Kidney tubule cell (primary cell): Measurements from ENCODE around the gene VNN1.
"Not testable (repeated sequence)": the region's sequence is repeated elsewhere in the genome, so short reads cannot be mapped to it uniquely, and the experiment has no call there.

Source experiments
- DNase-seq: peaks from one replicate; pipeline ENCODE4 v3.0.0-alpha.2; 2018; ENCODE audit warnings: low spot score

VNN1 gene

DNA sequence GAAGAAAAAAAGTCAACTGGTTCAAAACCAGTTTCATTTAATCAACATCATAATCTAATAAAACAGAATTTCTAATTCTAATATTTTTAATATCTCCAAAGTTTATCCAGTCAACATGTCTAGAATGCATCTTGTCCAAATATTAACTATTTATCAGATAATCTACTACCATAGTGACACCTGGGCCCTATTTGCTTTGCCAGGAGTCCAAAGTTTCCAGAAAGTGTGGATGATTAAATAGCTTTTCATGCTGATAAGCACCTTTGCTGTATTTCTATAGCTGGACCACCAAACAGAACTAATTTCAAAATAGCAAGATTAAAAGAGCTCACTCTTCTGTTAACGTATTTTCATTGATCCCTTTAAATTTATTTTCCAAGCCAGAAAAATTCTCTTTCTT, 42.6 kb downstream of the VNN1 start:
- DNase-seq, result no peak

DNA sequence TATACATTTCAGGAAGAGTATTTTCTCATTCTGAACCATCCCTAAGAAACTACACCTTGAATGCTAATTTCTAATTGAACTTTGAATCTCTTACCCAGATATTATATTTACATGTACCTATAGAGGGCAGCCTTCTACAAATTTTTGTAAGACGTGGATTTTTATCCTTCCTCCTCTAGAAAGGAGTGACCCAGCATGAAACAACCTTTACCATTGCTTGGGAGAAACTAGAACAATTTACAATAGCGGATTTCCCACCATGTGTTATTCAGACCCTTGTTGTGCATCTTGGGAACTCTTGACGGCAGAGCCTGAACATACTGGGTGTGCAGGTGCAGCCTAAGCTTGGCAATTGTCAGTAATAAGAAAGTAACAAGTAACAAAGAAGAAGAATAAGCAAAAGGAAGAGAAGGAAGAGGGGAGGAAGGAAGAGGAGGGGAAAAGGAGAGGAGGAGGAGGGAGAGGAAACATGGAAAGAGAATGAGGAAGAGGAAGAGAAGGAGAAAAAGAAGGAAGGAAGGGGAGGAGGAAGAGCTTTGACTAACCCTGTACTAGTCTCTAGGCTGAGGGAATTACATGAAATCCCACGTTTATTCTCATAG, 44.1 kb downstream of the VNN1 start:
- peak; percentile 77 for DNase-seq

DNA sequence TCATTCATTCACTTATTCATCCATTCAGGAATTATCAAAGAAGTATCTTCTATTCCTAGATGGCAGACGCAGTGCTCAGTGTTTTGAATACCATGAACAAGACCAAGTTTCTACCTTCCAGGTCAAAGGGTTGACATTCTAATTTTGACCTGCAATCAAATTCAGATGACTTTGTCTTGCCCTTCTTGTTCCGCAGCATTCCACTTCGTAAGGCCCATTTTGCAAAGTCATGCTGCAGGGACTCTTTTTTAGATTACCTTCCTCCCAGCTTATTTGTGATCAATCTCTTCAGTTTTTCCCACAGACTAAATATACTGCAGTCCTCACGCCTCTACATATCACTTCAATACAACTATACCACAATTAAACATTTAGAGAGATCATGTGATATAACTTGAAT, 47.7 kb downstream of the VNN1 start:
- no peak for DNase-seq

GRCh38 chr6:132664309-132665034, 49.4 kb downstream of the VNN1 start:
- DNase-seq, result peak; percentile 20

GRCh38 chr6:132663661-132664060, 50.2 kb downstream of the VNN1 start:
- DNase-seq, result no peak

- no peak for DNase-seq
These were observed 51.9 kb downstream of the VNN1 start for GRCh38 chr6:132661906-132662305.

DNA sequence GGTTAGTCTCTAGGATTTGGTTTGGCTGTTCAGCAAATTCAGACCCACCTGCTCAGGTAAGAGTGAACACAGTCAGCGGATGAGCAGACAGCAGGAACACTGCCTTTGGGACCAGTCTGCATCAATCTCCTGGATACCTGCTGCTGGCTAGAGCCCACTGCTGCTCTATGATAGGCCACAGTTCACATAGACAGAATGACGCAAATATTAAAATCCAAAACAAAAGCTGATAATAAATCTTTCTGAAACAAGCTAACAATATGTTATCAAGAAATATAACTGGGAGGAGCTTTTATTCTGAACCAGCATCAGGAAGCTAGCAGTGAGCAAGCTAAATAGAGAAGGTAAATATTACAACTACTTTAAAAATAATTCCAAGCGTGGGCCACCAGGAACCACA, 54.8 kb downstream of the VNN1 start, which contains the start of gene TAAR1:
TAAR1 (minus strand) TSS at position 101 of the 400 bp plus-strand sequence. CDS start 13,179 bp downstream, outside the sequence.
- DNase-seq, result no peak

DNA sequence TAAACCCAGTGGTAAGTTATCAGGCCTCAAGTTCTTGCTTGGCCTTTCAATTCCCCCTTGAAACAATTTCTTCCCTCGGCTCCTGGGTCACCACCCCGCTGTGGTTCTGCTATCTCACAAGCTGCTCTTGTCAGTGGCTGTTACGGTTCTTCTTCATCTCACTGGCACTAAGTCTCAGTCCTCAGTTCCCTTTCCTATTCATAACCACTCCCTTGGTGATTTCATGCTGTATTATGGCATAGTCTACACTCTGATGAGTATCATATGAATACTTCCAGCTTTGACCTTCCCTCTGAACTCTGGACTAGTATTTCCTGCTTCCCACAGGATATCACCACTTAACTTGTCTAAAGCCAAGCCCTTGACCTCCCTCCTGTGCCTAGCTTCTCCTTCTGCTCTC, 62.8 kb downstream of the VNN1 start:
- DNase-seq, result peak; percentile 13

DNA sequence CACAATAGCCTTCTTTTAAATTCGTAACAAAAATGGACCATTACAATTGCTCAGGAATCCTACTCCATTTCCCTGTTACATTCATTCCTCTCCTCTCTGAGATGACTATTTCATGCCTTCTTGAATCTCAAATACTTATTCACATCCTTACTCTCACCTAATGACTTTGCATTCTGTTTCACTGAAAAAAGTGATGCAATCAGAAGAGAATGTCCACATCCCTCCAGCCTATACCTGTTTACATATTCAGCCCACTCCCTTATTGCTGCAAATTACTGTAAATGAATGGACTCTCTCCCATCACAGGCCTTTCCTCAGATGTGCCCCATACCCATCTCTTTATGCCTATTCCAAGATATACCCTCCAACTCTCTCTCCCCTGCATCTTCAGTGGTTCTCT, 63.4 kb downstream of the VNN1 start:
- peak; percentile 71 for DNase-seq

DNA sequence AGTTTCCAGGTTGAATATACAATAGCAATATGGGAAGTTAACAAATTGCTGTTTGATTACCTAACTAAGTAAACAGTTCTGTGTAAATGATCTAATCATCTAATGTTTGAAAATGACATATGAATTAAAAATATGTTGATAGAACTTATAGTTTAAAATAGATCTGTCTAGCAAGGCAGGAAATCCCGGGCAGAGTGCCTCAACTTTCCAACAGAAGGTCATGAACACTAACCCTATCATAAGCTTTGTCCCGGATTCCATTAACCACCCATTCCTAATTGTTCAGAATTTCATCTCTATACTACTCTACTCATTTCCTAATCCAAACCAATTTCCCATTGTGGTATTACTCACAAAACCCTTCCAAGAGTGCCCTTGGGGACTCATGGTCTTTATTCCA, 65.0 kb downstream of the VNN1 start:
- no peak for DNase-seq

GRCh38 chr6:132648356-132648755, 65.5 kb downstream of the VNN1 start:
- DNase-seq, result peak; percentile 32

GRCh38 chr6:132643547-132643946, 70.3 kb downstream of the VNN1 start:
- no peak for DNase-seq

DNA sequence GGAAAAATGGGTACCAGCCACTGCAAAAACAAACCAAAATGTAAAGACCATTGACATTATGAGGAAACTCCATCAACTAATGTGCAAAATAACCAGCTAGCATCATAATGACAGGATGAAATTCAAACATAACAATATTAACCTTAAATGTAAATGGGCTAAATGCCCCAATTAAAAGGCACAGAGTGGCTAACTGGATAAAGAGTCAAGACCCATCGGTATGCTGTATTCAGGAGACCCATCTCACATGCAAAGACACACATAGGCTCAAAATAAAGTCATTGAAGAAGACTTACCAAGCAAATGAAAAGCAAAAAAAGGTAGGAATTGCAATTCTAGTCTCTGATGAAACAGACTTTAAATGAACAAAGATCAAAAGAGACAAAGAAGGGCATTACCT, 76.7 kb downstream of the VNN1 start:
- not testable (repeated sequence) for DNase-seq

GRCh38 chr6:132635906-132636305, 77.9 kb downstream of the VNN1 start:
- DNase-seq, result not testable (repeated sequence)

DNA sequence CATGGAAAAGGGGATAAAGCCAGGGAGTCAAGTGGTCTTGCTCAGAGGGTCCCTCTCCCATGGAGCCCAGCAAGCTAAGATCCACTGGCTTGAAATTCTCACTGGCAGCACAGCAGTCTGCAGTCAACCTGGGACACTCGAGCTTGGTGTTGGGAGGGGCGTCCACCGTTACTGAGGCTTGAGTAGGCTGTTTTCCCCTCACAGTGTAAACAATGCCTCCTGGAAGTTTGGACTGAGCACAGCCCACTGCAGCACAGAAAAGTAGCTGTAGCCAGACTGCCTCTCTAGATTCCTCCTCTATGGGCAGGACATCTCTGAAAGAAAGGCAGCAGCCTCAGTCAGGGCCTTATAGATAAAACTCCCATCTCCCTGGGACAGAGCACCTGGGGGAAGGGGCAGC, 78.6 kb downstream of the VNN1 start:
- DNase-seq, result not testable (repeated sequence)

DNA sequence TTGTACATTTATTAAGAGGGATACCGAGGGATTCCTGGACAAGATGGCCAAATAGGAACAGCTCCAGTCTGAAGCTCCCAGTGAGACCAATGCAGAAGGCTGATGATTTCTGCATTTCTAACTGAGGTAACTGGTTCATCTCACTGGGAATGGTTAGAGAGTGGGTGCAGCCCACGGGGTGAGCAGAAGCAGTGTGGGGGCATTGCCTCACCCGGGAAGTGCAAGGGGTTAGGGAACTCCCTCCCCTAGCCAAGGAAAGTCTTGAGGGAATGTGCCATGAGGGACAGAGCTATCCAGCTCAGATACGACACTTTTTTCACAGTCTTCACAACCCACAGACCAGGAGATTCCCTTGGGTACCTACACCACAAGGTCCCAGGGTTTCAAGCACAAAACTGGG, 79.1 kb downstream of the VNN1 start:
- DNase-seq, result no peak

DNA sequence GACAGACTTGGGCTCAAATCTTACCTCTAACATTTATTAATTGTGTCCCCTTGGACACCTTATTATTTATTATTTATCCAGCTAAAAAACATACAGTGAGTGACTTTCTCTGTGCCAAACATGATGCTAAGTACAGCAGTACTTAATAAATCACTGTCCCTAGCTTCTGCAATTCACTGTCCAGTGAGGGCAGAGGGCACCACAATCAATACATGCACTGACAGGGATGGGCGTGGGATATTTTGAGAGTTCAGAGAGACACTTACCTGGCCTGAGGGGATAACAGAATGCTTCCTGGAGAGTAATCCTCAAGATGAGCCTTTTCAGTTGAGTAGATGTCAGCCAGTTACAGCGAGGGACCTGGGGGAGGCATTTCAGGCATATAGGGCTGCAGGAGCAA, 80.5 kb downstream of the VNN1 start:
- no peak for DNase-seq
